ENCODE data around the gene SNAPIN. TPM values are rescaled to one million over a fixed set of nuclear protein-coding genes. Genes with fewer than 3 reads are reported as not detected.
"Not testable (repeated sequence)": the region's sequence is repeated elsewhere in the genome, so short reads cannot be mapped to it uniquely, and the experiment has no call there.

SNAPIN gene
- total RNA-seq, 2 experiments from 2014 or later, result 35.0 to 35.6 TPM

DNA sequence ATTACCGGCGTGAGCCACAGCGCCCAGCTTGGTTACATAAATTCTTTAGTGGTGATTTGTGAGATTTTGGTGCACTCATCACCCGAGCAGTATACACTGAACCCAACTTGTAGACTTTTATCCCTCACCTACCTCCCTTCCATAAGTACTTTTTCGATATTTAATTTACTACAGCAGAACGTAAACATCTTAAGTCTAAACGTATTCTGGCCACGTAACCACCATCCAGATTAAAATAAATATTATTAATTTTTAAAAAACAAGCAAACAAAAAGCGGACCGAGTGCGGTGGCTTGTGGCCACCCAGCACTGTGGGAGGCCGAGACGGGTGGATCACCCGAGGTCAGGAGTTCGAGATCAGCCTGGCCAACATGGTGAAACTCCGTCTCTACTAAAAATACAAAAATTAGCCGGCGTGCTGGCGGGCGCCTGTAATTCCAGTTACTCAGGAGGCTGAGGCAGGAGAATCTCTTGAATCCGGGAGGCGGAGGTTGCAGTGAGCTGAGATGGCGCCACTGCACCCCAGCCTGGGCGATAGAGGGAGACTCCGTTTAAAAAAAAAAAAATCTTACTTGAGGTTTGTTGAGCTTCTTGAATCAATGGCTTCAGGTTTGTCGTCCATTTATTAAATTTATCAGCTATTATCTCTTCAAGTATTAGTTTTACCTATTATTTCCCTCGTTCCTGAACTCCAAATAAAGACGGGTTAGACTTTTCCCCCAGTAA, 13.3 kb downstream of the SNAPIN start:
- H3K4me1 Mint-ChIP-seq, result peaks cover 40% of the 10 kb centered on the region
- peaks cover 36% of the 10 kb centered on the region for H3K36me3 Mint-ChIP-seq (ENCODE audit: low read depth)
- ChIA-PET POLR2A (interaction anchor here (0.8 to 3.6 kb wide), 13 partner anchors 11 to 319 kb away, joined by 3 to 16 read pairs (median 5); partner anchors contain the start of genes CHTOP, CREB3L4, INTS3 and JTB), CTCF (interaction anchor here (0.6 to 2.0 kb wide), 17 partner anchors 8 to 320 kb away, joined by 3 to 11 read pairs (median 3); partner anchors contain the start of genes CHTOP and SLC27A3)
- H3K27me3 Mint-ChIP-seq, H3K9me3 Mint-ChIP-seq, H3K27ac Mint-ChIP-seq, H3K4me3 Mint-ChIP-seq: not testable (repeated sequence)
- DNase-seq, result peak; percentile 67

DNA sequence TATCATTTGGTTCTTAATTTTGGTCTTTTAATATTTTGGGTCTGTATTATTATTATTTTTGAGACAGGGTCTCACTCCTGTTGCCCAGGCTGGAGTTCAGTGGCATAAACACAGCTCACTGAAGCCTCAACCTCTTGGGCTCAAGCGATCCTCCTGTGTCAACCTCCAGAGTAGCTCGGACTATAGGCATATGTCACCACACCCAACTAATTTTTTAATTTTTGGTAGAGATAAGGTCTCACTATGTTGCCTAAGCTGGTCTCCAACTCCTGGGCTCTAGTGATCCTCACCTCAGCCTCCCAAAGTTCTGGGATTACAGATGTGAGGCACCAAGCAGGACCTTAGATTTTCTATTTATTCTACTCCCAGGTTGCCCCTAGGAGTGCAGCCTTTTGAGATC, 15.0 kb downstream of the SNAPIN start:
- CTCF ChIA-PET, result interaction anchor here (1.6 kb wide), 1 partner anchor 313 kb away, joined by 4 read pairs; the partner anchor contains the start of gene RAB13

DNA sequence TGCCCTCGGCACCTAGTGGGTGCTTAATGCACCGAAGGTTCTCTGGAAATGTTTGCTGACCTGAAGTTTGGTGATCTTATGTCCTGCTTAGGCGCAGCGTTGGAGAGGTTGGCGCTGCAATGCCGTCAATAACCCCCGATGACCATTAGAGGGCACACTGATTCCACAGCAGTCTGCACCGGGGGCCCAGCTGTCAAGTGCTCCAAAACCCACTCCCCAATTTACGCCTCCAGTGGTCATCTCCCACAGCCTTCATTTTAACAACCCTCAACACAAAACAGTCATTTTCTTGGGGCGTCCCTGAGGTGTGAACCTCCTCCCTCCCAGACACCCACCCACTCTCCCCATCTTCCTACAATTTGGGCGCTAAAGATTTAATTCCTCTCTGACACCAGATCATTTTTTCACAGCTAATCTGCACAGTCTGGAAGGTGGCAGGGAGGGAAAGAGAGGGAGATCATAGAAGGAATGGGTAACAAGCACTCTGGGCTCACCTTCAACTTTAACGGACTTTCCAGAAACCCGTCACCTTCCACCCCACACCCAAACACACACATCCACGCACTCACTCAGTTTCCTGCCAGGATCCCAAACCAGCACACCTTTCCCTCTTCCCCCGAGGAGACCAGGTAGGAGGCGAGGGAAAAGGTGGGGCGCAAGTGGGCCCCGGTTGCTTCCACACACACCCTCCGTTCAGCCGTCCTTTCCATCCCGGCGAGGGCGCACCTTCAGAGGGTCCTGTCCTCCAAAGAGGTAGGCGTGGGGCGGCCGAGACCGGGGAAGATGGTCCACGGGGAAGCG, 19.4 kb downstream of the SNAPIN start:
- no peak overlapping the region for H3K27ac Mint-ChIP-seq
- H3K27me3 Mint-ChIP-seq, result peaks cover 55% of the 10 kb centered on the region
- H3K9me3 Mint-ChIP-seq, result no peaks in the 10 kb centered on the region
- DNase-seq, result peak; percentile 58
- H3K4me1 Mint-ChIP-seq, result peaks cover 26% of the 10 kb centered on the region
- no peaks in the 10 kb centered on the region for H3K36me3 Mint-ChIP-seq (ENCODE audit: low read depth)
- POLR2A ChIA-PET, result interaction anchor here (1.3 kb wide), 1 partner anchor 309 kb away, joined by 3 read pairs; no protein-coding TSS in a partner anchor
- CTCF ChIA-PET, result interaction anchor here (0.6 to 1.8 kb wide), 8 partner anchors 41 to 438 kb away, joined by 3 to 5 read pairs (median 3); no protein-coding TSS in a partner anchor
- H3K4me3 Mint-ChIP-seq, result peak overlapping the region; percentile 69

More for the DNA sequence above, 15.0 kb downstream of the SNAPIN start:
- H3K27ac Mint-ChIP-seq, result no peak overlapping the region
- H3K4me1 Mint-ChIP-seq, result peaks cover 36% of the 10 kb centered on the region
- H3K36me3 Mint-ChIP-seq (ENCODE audit: low read depth), result peaks cover 18% of the 10 kb centered on the region
- peaks cover 19% of the 10 kb centered on the region for H3K27me3 Mint-ChIP-seq
- DNase-seq, result no peak
- POLR2A ChIA-PET, result interaction anchor here (0.6 to 3.6 kb wide), 2 partner anchors 40 to 55 kb away, joined by 3 to 13 read pairs; partner anchors contain the start of genes CHTOP and INTS3
- peak overlapping the region; percentile 2 for H3K4me3 Mint-ChIP-seq
- H3K9me3 Mint-ChIP-seq, result no peaks in the 10 kb centered on the region

DNA sequence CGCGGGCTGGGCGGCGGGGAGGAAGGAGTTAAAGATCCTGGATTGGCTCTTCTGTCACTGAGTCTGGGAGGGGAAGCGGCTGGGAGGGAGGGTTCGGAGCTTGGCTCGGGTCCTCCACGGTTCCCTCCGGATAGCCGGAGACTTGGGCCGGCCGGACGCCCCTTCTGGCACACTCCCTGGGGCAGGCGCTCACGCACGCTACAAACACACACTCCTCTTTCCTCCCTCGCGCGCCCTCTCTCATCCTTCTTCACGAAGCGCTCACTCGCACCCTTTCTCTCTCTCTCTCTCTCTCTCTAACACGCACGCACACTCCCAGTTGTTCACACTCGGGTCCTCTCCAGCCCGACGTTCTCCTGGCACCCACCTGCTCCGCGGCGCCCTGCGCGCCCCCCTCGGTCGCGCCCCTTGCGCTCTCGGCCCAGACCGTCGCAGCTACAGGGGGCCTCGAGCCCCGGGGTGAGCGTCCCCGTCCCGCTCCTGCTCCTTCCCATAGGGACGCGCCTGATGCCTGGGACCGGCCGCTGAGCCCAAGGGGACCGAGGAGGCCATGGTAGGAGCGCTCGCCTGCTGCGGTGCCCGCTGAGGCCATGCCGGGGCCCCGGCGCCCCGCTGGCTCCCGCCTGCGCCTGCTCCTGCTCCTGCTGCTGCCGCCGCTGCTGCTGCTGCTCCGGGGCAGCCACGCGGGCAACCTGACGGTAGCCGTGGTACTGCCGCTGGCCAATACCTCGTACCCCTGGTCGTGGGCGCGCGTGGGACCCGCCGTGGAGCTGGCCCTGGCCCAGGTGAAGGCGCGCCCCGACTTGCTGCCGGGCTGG, 20.2 kb downstream of the SNAPIN start, which contains the start of gene NPR1:
Gene NPR1, plus strand, starts transcription at position 170 of the 818 bp plus-strand sequence. Its CDS starts 421 bp downstream, at position 591.
- CTCF ChIA-PET, result interaction anchor here (0.6 to 1.8 kb wide), 3 partner anchors 70 to 308 kb away, joined by 3 to 5 read pairs (median 4); no protein-coding TSS in a partner anchor
- H3K4me3 Mint-ChIP-seq, result peak within 1 kb of the TSS; percentile 69
- H3K9me3 Mint-ChIP-seq, result no peaks in the 10 kb centered on the region
- H3K27ac Mint-ChIP-seq, result no peak within 1 kb of the TSS
- H3K4me1 Mint-ChIP-seq, result peaks cover 22% of the 10 kb centered on the region
- POLR2A ChIA-PET, result no interaction called here
- H3K36me3 Mint-ChIP-seq (ENCODE audit: low read depth), result no peaks in the 10 kb centered on the region
- H3K27me3 Mint-ChIP-seq, result peaks cover 59% of the 10 kb centered on the region
- peak; percentile 29 for DNase-seq

DNA sequence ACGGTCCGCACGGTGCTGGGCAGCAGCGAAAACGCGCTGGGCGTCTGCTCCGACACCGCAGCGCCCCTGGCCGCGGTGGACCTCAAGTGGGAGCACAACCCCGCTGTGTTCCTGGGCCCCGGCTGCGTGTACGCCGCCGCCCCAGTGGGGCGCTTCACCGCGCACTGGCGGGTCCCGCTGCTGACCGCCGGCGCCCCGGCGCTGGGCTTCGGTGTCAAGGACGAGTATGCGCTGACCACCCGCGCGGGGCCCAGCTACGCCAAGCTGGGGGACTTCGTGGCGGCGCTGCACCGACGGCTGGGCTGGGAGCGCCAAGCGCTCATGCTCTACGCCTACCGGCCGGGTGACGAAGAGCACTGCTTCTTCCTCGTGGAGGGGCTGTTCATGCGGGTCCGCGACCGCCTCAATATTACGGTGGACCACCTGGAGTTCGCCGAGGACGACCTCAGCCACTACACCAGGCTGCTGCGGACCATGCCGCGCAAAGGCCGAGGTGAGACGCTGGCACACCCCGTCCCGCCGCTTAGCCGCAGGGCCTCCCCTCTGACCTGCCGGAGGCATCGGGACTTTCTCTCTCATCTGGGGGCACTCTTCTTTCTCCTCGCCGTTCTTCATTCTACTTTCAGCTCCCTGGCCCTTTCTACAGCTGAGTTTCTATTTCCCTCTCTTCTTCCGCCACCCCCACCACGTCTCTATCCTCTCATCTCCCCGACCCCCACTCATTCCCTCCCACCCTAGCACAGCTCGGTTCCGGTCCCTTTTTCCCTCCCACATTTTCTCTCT, 21.0 kb downstream of the SNAPIN start:
- H3K4me3 Mint-ChIP-seq, result peak overlapping the region; percentile 52
- POLR2A ChIA-PET, result interaction anchor here (1.3 kb wide), 1 partner anchor 307 kb away, joined by 5 read pairs; the partner anchor contains the start of gene RAB13
- H3K9me3 Mint-ChIP-seq, result no peaks in the 10 kb centered on the region
- no peaks in the 10 kb centered on the region for H3K36me3 Mint-ChIP-seq (ENCODE audit: low read depth)
- CTCF ChIA-PET, result interaction anchor here (0.5 to 1.0 kb wide), 2 partner anchors 8 to 19 kb away, joined by 4 to 5 read pairs; no protein-coding TSS in a partner anchor
- no peak for DNase-seq
- no peak overlapping the region for H3K27ac Mint-ChIP-seq
- H3K4me1 Mint-ChIP-seq, result peaks cover 22% of the 10 kb centered on the region
- peaks cover 63% of the 10 kb centered on the region for H3K27me3 Mint-ChIP-seq

DNA sequence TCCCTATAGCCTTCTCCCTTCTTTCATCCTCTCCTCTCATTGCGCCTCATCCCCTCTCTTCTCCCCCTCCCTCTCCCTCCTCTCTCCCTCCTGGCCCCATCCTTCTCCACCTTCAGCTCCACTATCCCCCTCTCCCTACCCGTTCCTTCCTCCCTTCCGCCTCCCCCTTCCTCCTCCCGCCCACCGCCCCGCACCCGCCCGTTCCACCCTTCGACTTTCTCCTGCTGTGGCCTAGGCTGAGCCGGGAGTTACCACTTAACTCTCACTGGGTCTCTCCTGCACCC, 21.6 kb downstream of the SNAPIN start:
- POLR2A ChIA-PET, result interaction anchor here (1.3 to 1.4 kb wide), 2 partner anchors 307 to 311 kb away, joined by 3 to 5 read pairs; partner anchors contain the start of gene RAB13
- DNase-seq, result no peak
- H3K9me3 Mint-ChIP-seq, result no peaks in the 10 kb centered on the region
- peaks cover 22% of the 10 kb centered on the region for H3K4me1 Mint-ChIP-seq
- CTCF ChIA-PET, result interaction anchor here (0.5 to 1.0 kb wide), 2 partner anchors 9 to 20 kb away, joined by 4 to 5 read pairs; no protein-coding TSS in a partner anchor
- H3K36me3 Mint-ChIP-seq (ENCODE audit: low read depth), result no peaks in the 10 kb centered on the region
- no peak overlapping the region for H3K27ac Mint-ChIP-seq
- peaks cover 65% of the 10 kb centered on the region for H3K27me3 Mint-ChIP-seq
- peak overlapping the region; percentile 36 for H3K4me3 Mint-ChIP-seq

DNA sequence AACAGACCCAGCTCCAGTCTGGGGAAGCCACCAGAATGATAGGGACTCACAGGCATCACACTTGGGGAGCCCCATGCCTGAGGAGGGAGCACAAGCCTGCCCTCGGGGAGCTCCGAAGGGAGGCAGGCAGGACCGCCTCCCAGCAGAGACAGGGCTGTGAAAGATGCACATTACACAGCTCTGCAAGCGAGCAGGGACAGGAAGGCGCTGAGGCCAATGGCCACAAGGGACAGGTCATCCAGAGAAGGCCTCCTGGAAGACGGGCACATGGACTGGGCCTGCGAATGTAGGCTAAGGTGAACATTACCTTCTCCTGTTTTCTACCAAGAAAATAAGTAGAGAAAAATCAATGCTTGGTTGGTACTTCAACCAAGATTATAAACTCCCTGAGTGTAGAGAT, 24.2 kb downstream of the SNAPIN start:
- peaks cover 60% of the 10 kb centered on the region for H3K27me3 Mint-ChIP-seq
- H3K9me3 Mint-ChIP-seq, result no peaks in the 10 kb centered on the region
- ChIA-PET CTCF (no interaction called here), POLR2A (no interaction called here)
- H3K27ac Mint-ChIP-seq, result no peak overlapping the region
- peaks cover 20% of the 10 kb centered on the region for H3K4me1 Mint-ChIP-seq
- H3K4me3 Mint-ChIP-seq, result no peak overlapping the region
- H3K36me3 Mint-ChIP-seq (ENCODE audit: low read depth), result no peaks in the 10 kb centered on the region
- DNase-seq, result no peak

DNA sequence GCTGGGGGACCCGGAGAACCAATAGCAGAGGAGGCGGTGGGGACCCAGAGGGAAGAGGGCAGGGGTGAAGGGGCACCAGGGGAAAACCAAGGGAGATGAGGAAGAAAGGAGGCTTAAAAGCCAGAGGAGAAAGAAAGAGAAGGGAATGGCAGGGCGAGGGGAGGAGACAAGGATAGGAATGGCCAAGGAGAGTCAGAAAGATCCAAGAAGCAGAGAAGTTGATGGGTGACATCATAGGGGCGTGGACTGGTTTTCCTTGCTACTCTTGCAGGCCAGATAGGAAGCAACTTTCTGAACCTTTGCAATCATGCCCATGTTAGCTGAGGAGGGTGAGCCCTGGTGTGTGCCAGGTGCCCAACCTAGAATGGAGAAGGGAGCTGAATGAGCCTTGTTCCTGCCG, 25.4 kb downstream of the SNAPIN start:
- DNase-seq, result no peak
- no peaks in the 10 kb centered on the region for H3K36me3 Mint-ChIP-seq (ENCODE audit: low read depth)
- H3K27me3 Mint-ChIP-seq, result peaks cover 49% of the 10 kb centered on the region
- POLR2A ChIA-PET, result no interaction called here
- no peak overlapping the region for H3K27ac Mint-ChIP-seq
- CTCF ChIA-PET, result no interaction called here
- H3K4me3 Mint-ChIP-seq, result no peak overlapping the region
- H3K4me1 Mint-ChIP-seq, result peaks cover 9% of the 10 kb centered on the region
- no peaks in the 10 kb centered on the region for H3K9me3 Mint-ChIP-seq

DNA sequence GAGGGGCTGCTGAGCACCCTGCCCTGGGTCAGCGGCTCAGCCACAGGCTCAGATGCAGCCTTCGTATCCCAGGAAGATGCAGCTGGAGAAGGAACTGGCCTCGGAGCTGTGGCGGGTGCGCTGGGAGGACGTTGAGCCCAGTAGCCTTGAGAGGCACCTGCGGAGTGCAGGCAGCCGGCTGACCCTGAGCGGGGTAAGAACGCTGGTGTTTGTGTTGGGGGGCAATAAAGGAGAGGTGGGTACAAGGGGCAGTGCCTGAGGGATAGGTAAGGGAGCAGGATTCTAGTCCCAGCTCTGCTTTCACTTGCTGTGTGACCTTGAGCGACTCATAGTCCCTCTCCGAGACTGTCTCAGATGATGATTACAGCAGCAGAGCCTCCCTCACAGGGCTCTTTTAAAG, 26.4 kb downstream of the SNAPIN start:
- Mint-ChIP-seq H3K36me3 (ENCODE audit: low read depth) (no peaks in the 10 kb centered on the region), H3K27me3 (peaks cover 43% of the 10 kb centered on the region), H3K4me3 (no peak overlapping the region), H3K27ac (no peak overlapping the region), H3K9me3 (no peaks in the 10 kb centered on the region), H3K4me1 (peaks cover 3% of the 10 kb centered on the region)
- CTCF ChIA-PET, result no interaction called here
- POLR2A ChIA-PET, result no interaction called here
- no peak for DNase-seq

DNA sequence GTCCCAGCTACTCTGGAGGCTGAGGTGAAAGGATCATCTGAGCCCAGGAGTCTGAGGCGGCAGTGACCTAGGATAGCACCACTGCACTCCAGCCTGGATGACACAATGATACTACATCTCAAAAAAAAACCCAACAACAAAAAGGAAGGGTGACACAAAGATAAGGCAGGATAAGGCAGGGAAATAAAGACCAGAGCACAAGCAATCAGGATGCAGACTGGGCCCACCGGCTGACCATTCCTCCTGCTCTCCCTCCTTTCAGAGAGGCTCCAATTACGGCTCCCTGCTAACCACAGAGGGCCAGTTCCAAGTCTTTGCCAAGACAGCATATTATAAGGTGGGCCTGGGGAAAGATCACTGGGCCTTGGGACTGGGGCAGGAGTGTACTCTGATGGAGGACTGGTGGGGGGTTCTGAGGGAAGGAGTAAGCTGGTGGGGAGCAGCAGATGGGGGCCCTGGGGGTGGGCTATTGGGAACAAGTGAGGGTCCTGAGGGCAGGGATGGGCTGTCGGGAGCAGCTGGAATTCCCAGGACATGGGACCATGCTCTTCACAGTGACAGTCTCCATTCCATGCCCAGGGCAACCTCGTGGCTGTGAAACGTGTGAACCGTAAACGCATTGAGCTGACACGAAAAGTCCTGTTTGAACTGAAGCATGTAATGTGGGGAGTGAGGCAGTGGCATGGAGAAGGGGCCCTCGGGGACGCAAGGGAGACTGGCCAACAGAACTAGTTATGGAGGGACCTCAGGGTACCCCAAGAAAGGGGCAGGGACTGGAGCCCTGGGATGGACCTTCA, 27.2 kb downstream of the SNAPIN start:
- no peaks in the 10 kb centered on the region for H3K36me3 Mint-ChIP-seq (ENCODE audit: low read depth)
- no peak for DNase-seq
- no peak overlapping the region for H3K4me3 Mint-ChIP-seq
- POLR2A ChIA-PET, result interaction anchor here (0.6 kb wide), 1 partner anchor 331 kb away, joined by 3 read pairs; no protein-coding TSS in a partner anchor
- CTCF ChIA-PET, result no interaction called here
- H3K27ac Mint-ChIP-seq, result no peak overlapping the region
- H3K9me3 Mint-ChIP-seq, result no peaks in the 10 kb centered on the region
- peaks cover 35% of the 10 kb centered on the region for H3K27me3 Mint-ChIP-seq
- H3K4me1 Mint-ChIP-seq, result no peaks in the 10 kb centered on the region

DNA sequence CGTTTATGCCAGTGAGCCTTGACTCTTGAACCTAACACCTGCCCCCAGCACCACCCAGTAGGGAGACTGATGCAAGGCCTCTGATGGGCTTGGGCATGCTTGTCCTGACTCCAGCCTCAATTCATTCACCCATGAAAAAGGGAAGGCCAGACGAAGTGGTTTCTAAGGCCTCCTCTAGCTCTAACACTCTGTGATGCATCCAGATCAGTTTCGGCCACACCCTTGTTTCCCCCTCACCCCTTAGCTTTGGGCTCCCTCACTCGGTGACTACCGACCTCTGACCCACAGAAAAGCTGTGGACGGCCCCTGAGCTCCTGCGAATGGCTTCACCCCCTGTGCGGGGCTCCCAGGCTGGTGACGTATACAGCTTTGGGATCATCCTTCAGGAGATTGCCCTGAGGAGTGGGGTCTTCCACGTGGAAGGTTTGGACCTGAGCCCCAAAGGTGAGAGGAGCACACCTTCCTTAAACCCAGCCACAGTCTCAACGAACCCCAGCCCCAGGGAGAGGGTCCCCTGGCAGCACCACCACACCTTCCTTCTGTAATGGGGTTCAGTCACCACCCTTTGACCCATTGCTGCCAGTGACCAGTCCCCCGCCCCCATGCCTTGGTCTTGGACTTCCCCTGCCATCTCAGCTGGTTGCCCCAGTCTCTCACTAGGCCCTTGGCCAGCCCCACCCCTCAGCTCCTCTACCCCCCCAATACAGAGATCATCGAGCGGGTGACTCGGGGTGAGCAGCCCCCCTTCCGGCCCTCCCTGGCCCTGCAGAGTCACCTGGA, 29.0 kb downstream of the SNAPIN start:
- H3K27ac Mint-ChIP-seq, result no peak overlapping the region
- ChIA-PET POLR2A (no interaction called here), CTCF (no interaction called here)
- no peaks in the 10 kb centered on the region for H3K36me3 Mint-ChIP-seq (ENCODE audit: low read depth)
- H3K27me3 Mint-ChIP-seq, result peaks cover 18% of the 10 kb centered on the region
- DNase-seq, result no peak
- H3K4me1 Mint-ChIP-seq, result no peaks in the 10 kb centered on the region
- H3K9me3 Mint-ChIP-seq, result no peaks in the 10 kb centered on the region
- H3K4me3 Mint-ChIP-seq, result no peak overlapping the region

Measured in activated CD4-positive, alpha-beta memory T cell treated with anti-CD3 and anti-CD28 coated beads, Interleukin-2, amount 10 ng/mL, durations not matched to agents 7 days and 5 days (primary cell).